Liver (tissue), 9 donors: ENCODE data around the gene GOSR1. TPM values are rescaled to one million over a fixed set of nuclear protein-coding genes. Genes with fewer than 3 reads are reported as not detected.
"Not testable (repeated sequence)": the region's sequence is repeated elsewhere in the genome, so short reads cannot be mapped to it uniquely, and the experiment has no call there.

Source experiments
- DNase-seq: peaks from one replicate; pipeline ENCODE4 v3.0.0-alpha.2; 2017; ENCODE audit warnings: low spot score
- H3K27ac ChIP-seq, 2 donors: one replicate each; pipeline ENCODE4 v1.7.0; 2013; ENCODE audit warnings: inconsistent platforms in 2 of 2, low read length in 2 of 2, control low read depth in 1 of 2, low read depth in 1 of 2, mild to moderate bottlenecking in 1 of 2
- H3K27me3 ChIP-seq, 4 donors: one replicate each; pipeline versions ENCODE4 v1.6.1 to v1.7.0; 2013; ENCODE audit warnings: low read length in 3 of 4, inconsistent platforms in 1 of 4, mild to moderate bottlenecking in 1 of 4, moderate library complexity in 1 of 4; ENCODE audit not compliant: control insufficient read depth in 4 of 4, insufficient read depth in 4 of 4
- H3K36me3 ChIP-seq, 4 donors: one replicate each; pipeline versions ENCODE4 v1.6.1 to v1.7.0; 2013; ENCODE audit warnings: low read length in 3 of 4, mild to moderate bottlenecking in 3 of 4, low read depth in 1 of 4, moderate library complexity in 1 of 4; ENCODE audit not compliant: control insufficient read depth in 4 of 4, insufficient read depth in 3 of 4
- H3K4me1 ChIP-seq, 4 donors: one replicate each; pipeline versions ENCODE4 v1.6.1 to v1.7.0; 2013; ENCODE audit warnings: low read length in 3 of 4, mild to moderate bottlenecking in 3 of 4, moderate library complexity in 1 of 4; ENCODE audit not compliant: control insufficient read depth in 4 of 4, insufficient read depth in 4 of 4
- H3K4me3 ChIP-seq, 3 donors: one replicate each; pipeline versions ENCODE4 v1.6.1 to v1.7.0; 2013; ENCODE audit warnings: low read length in 3 of 3, control low read depth in 1 of 3, low read depth in 1 of 3, mild to moderate bottlenecking in 1 of 3
- H3K9ac ChIP-seq, 2 donors: one replicate each; pipeline ENCODE4 v1.7.0; 2013; ENCODE audit warnings: low read length in 2 of 2, mild to moderate bottlenecking in 2 of 2, moderate library complexity in 2 of 2, control low read depth in 1 of 2, low read depth in 1 of 2
- H3K9me3 ChIP-seq, 4 donors: one replicate each; pipeline versions ENCODE4 v1.6.1 to v1.7.0; 2013; ENCODE audit warnings: low read length in 3 of 4; ENCODE audit not compliant: control insufficient read depth in 4 of 4
- ATF3 ChIP-seq: IDR thresholded peaks from 2 replicates; pipeline ENCODE4 v1.6.1; 2016; ENCODE audit warnings: antibody characterized with exemption
- CTCF ChIP-seq: fragments of 150-350 bp; IDR thresholded peaks from 2 replicates; pipeline ENCODE4 v1.5.1; 2017; ENCODE audit warnings: improper control_type of control experiment, low read depth, low read length; ENCODE audit not compliant: missing input control
- EGR1 ChIP-seq, 2 donors: IDR thresholded peaks; 2 replicates each; pipeline ENCODE4 v1.6.1; 2016 to 2018; ENCODE audit warnings: antibody characterized with exemption in 2 of 2, low read depth in 2 of 2
- FOXA1 ChIP-seq: IDR thresholded peaks from 2 replicates; pipeline ENCODE4 v1.6.1; 2016; ENCODE audit warnings: antibody characterized with exemption
- FOXA2 ChIP-seq: IDR thresholded peaks from 2 replicates; pipeline ENCODE4 v1.6.1; 2016; ENCODE audit warnings: antibody characterized with exemption
- GABPA ChIP-seq, 2 donors: IDR thresholded peaks in 1 of 2; conservative IDR thresholded peaks in 1 of 2; 2 replicates each; pipeline ENCODE4 v1.6.1; 2016; ENCODE audit warnings: antibody characterized with exemption in 2 of 2, mild to moderate bottlenecking in 1 of 2, moderate library complexity in 1 of 2
- HNF4A ChIP-seq, 2 donors: conservative IDR thresholded peaks; 2 replicates each; pipeline ENCODE4 v1.6.1; 2016; ENCODE audit warnings: antibody characterized with exemption in 2 of 2, mild to moderate bottlenecking in 2 of 2
- HNF4G ChIP-seq: IDR thresholded peaks from 2 replicates; pipeline ENCODE4 v1.6.1; 2016; ENCODE audit warnings: antibody characterized with exemption
- JUND ChIP-seq, 2 donors: IDR thresholded peaks; 2 replicates each; pipeline ENCODE4 v1.6.1; 2016; ENCODE audit warnings: antibody characterized with exemption in 2 of 2
- NR2F2 ChIP-seq: IDR thresholded peaks from 2 replicates; pipeline ENCODE4 v1.6.1; 2016; ENCODE audit warnings: antibody characterized with exemption
- RAD21 ChIP-seq, 2 donors: IDR thresholded peaks; 2 replicates each; pipeline ENCODE4 v1.6.1; 2016; ENCODE audit warnings: antibody characterized with exemption in 2 of 2, mild to moderate bottlenecking in 2 of 2
- SP1 ChIP-seq: IDR thresholded peaks from 2 replicates; pipeline ENCODE4 v1.6.1; 2018; ENCODE audit warnings: antibody characterized with exemption, mild to moderate bottlenecking
- TAF1 ChIP-seq: conservative IDR thresholded peaks from 2 replicates; pipeline ENCODE4 v1.6.1; 2016; ENCODE audit warnings: antibody characterized with exemption, mild to moderate bottlenecking
- YY1 ChIP-seq: IDR thresholded peaks from 2 replicates; pipeline ENCODE4 v1.6.1; 2016; ENCODE audit warnings: antibody characterized with exemption, mild to moderate bottlenecking
- WGBS: extraction: QIAGEN DNeasy Blood & Tissue Kit; methylation state at CpG from one replicate; pipeline ENCODE4 v1.1.7; 2013; 5-methylcytosine and 5-hydroxymethylcytosine counted together
- polyA plus RNA-seq, 2 donors: library from polyadenylated mRNA; stranded (reverse) in 1 of 2; unstranded in 1 of 2; fragments of 200-250 nt in 1 of 2; fragments of >200 nt in 1 of 2; fragmentation: Nextera tagmentation in 1 of 2; extraction: Ambion mirVana in 1 of 2; gene quantifications; one replicate each; pipeline versions ENCODE4 v1.2.1 to v1.2.3, GENCODE V29; 2013 to 2015
- total RNA-seq, 2 donors: library from RNA; depleted of rRNA; stranded (reverse); fragments of >200 nt; gene quantifications; one replicate each; pipeline ENCODE4 v1.2.3, GENCODE V29; 2014
- TF ChIP-seq, protein P1 (sequence below): IDR thresholded peaks from 2 replicates; pipeline ENCODE4 v1.6.1; 2016; ENCODE audit warnings: antibody characterized with exemption, mild to moderate bottlenecking
- TF ChIP-seq, protein P2 (sequence below): IDR thresholded peaks from 2 replicates; pipeline ENCODE4 v1.6.1; 2016; ENCODE audit warnings: antibody characterized with exemption
- donor health status: healthy.
- donor health status: healthy.
- donor health status: healthy.
- donor health status: healthy.
- donor health status: healthy.

GOSR1 gene
- total and polyA plus RNA-seq, 4 donors, result 15.0 to 40.4 (median 26.3) TPM

GRCh38 chr17:30547778-30548573 is 70.8 kb downstream of the GOSR1 start:
- WGBS, result 89% methylated on average over 15 of the region's 15 CpGs
- Histone ChIP-seq H3K36me3 (no peaks in the 10 kb centered on the region), H3K9me3 (no peaks in the 10 kb centered on the region), H3K4me1 (no peaks in the 10 kb centered on the region), H3K9ac (no peak overlapping the region), H3K27ac (no peak overlapping the region), H3K27me3 (no peaks in the 10 kb centered on the region), H3K4me3 (no peak overlapping the region)
- TF ChIP-seq RAD21 (IDR thresholded peaks at IDR 0.05) (no peak), TAF1 (no peak), GABPA (IDR thresholded peaks at IDR 0.05 in 1 of 2, conservative IDR thresholded peaks at IDR 0.05 in 1 of 2) (no peak), HNF4G (no peak), YY1 (no peak), JUND (IDR thresholded peaks at IDR 0.05) (no peak), EGR1 (IDR thresholded peaks at IDR 0.05; ENCODE audit: low read depth in 2 of 2) (no peak), FOXA2 (no peak), HNF4A (conservative IDR thresholded peaks at IDR 0.05) (no peak), NR2F2 (no peak), ATF3 (no peak), SP1 (no peak), FOXA1 (no peak), CTCF (no peak)
- TF ChIP-seq, protein P1, sequence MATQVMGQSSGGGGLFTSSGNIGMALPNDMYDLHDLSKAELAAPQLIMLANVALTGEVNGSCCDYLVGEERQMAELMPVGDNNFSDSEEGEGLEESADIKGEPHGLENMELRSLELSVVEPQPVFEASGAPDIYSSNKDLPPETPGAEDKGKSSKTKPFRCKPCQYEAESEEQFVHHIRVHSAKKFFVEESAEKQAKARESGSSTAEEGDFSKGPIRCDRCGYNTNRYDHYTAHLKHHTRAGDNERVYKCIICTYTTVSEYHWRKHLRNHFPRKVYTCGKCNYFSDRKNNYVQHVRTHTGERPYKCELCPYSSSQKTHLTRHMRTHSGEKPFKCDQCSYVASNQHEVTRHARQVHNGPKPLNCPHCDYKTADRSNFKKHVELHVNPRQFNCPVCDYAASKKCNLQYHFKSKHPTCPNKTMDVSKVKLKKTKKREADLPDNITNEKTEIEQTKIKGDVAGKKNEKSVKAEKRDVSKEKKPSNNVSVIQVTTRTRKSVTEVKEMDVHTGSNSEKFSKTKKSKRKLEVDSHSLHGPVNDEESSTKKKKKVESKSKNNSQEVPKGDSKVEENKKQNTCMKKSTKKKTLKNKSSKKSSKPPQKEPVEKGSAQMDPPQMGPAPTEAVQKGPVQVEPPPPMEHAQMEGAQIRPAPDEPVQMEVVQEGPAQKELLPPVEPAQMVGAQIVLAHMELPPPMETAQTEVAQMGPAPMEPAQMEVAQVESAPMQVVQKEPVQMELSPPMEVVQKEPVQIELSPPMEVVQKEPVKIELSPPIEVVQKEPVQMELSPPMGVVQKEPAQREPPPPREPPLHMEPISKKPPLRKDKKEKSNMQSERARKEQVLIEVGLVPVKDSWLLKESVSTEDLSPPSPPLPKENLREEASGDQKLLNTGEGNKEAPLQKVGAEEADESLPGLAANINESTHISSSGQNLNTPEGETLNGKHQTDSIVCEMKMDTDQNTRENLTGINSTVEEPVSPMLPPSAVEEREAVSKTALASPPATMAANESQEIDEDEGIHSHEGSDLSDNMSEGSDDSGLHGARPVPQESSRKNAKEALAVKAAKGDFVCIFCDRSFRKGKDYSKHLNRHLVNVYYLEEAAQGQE, result no peak
- TF ChIP-seq, protein P2, sequence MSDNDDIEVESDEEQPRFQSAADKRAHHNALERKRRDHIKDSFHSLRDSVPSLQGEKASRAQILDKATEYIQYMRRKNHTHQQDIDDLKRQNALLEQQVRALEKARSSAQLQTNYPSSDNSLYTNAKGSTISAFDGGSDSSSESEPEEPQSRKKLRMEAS, result no peak
- no peak for DNase-seq

DNA sequence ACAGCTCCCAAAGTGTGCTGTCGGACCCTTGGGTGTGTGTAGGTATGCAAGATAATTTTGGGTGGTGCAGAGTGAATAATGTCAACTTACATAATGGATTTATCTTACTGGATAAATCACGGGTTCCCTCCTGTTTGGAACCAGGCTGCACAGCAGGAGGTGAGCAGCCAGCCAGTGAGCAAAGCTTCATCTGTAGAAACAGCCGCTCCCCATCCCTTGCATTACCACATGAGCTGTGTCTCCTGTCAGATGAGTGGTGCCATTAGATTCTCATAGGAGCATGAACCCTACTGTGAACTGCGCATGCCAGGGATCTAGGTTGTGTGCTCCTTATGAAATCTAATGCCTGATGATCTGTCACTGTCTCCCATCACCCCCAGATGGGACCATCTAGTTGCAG is 72.0 kb downstream of the GOSR1 start:
- not testable (repeated sequence) for H3K27me3 ChIP-seq, H3K9me3 ChIP-seq, H3K9ac ChIP-seq, H3K4me3 ChIP-seq, DNase-seq, H3K27ac ChIP-seq, H3K4me1 ChIP-seq, H3K36me3 ChIP-seq
- 95% methylated on average over 4 of the region's 4 CpGs for WGBS
